Liver (tissue), 9 donors: ENCODE results near the gene SRP9. TPM values are rescaled to one million over a fixed set of nuclear protein-coding genes. Genes with fewer than 3 reads are reported as not detected.

Source experiments
- DNase-seq: peaks from one replicate; pipeline ENCODE4 v3.0.0-alpha.2; 2017; ENCODE audit warnings: low spot score
- H3K27ac ChIP-seq, 2 donors: one replicate each; pipeline ENCODE4 v1.7.0; 2013; ENCODE audit warnings: inconsistent platforms in 2 of 2, low read length in 2 of 2, control low read depth in 1 of 2, low read depth in 1 of 2, mild to moderate bottlenecking in 1 of 2
- H3K27me3 ChIP-seq, 4 donors: one replicate each; pipeline versions ENCODE4 v1.6.1 to v1.7.0; 2013; ENCODE audit warnings: low read length in 3 of 4, inconsistent platforms in 1 of 4, mild to moderate bottlenecking in 1 of 4, moderate library complexity in 1 of 4; ENCODE audit not compliant: control insufficient read depth in 4 of 4, insufficient read depth in 4 of 4
- H3K36me3 ChIP-seq, 4 donors: one replicate each; pipeline versions ENCODE4 v1.6.1 to v1.7.0; 2013; ENCODE audit warnings: low read length in 3 of 4, mild to moderate bottlenecking in 3 of 4, low read depth in 1 of 4, moderate library complexity in 1 of 4; ENCODE audit not compliant: control insufficient read depth in 4 of 4, insufficient read depth in 3 of 4
- H3K4me1 ChIP-seq, 4 donors: one replicate each; pipeline versions ENCODE4 v1.6.1 to v1.7.0; 2013; ENCODE audit warnings: low read length in 3 of 4, mild to moderate bottlenecking in 3 of 4, moderate library complexity in 1 of 4; ENCODE audit not compliant: control insufficient read depth in 4 of 4, insufficient read depth in 4 of 4
- H3K4me3 ChIP-seq, 3 donors: one replicate each; pipeline versions ENCODE4 v1.6.1 to v1.7.0; 2013; ENCODE audit warnings: low read length in 3 of 3, control low read depth in 1 of 3, low read depth in 1 of 3, mild to moderate bottlenecking in 1 of 3
- H3K9ac ChIP-seq, 2 donors: one replicate each; pipeline ENCODE4 v1.7.0; 2013; ENCODE audit warnings: low read length in 2 of 2, mild to moderate bottlenecking in 2 of 2, moderate library complexity in 2 of 2, control low read depth in 1 of 2, low read depth in 1 of 2
- H3K9me3 ChIP-seq, 4 donors: one replicate each; pipeline versions ENCODE4 v1.6.1 to v1.7.0; 2013; ENCODE audit warnings: low read length in 3 of 4; ENCODE audit not compliant: control insufficient read depth in 4 of 4
- ATF3 ChIP-seq: IDR thresholded peaks from 2 replicates; pipeline ENCODE4 v1.6.1; 2016; ENCODE audit warnings: antibody characterized with exemption
- EGR1 ChIP-seq, 2 donors: IDR thresholded peaks; 2 replicates each; pipeline ENCODE4 v1.6.1; 2016 to 2018; ENCODE audit warnings: antibody characterized with exemption in 2 of 2, low read depth in 2 of 2
- FOXA1 ChIP-seq: IDR thresholded peaks from 2 replicates; pipeline ENCODE4 v1.6.1; 2016; ENCODE audit warnings: antibody characterized with exemption
- FOXA2 ChIP-seq: IDR thresholded peaks from 2 replicates; pipeline ENCODE4 v1.6.1; 2016; ENCODE audit warnings: antibody characterized with exemption
- GABPA ChIP-seq, 2 donors: IDR thresholded peaks in 1 of 2; conservative IDR thresholded peaks in 1 of 2; 2 replicates each; pipeline ENCODE4 v1.6.1; 2016; ENCODE audit warnings: antibody characterized with exemption in 2 of 2, mild to moderate bottlenecking in 1 of 2, moderate library complexity in 1 of 2
- HNF4A ChIP-seq, 2 donors: conservative IDR thresholded peaks; 2 replicates each; pipeline ENCODE4 v1.6.1; 2016; ENCODE audit warnings: antibody characterized with exemption in 2 of 2, mild to moderate bottlenecking in 2 of 2
- HNF4G ChIP-seq: IDR thresholded peaks from 2 replicates; pipeline ENCODE4 v1.6.1; 2016; ENCODE audit warnings: antibody characterized with exemption
- JUND ChIP-seq, 2 donors: IDR thresholded peaks; 2 replicates each; pipeline ENCODE4 v1.6.1; 2016; ENCODE audit warnings: antibody characterized with exemption in 2 of 2
- RAD21 ChIP-seq, 2 donors: IDR thresholded peaks; 2 replicates each; pipeline ENCODE4 v1.6.1; 2016; ENCODE audit warnings: antibody characterized with exemption in 2 of 2, mild to moderate bottlenecking in 2 of 2
- REST ChIP-seq: IDR thresholded peaks from 2 replicates; pipeline ENCODE4 v1.6.1; 2016; ENCODE audit warnings: antibody characterized with exemption, mild to moderate bottlenecking
- SP1 ChIP-seq: IDR thresholded peaks from 2 replicates; pipeline ENCODE4 v1.6.1; 2018; ENCODE audit warnings: antibody characterized with exemption, mild to moderate bottlenecking
- TAF1 ChIP-seq: conservative IDR thresholded peaks from 2 replicates; pipeline ENCODE4 v1.6.1; 2016; ENCODE audit warnings: antibody characterized with exemption, mild to moderate bottlenecking
- YY1 ChIP-seq: IDR thresholded peaks from 2 replicates; pipeline ENCODE4 v1.6.1; 2016; ENCODE audit warnings: antibody characterized with exemption, mild to moderate bottlenecking
- WGBS: extraction: QIAGEN DNeasy Blood & Tissue Kit; methylation state at CpG from one replicate; pipeline ENCODE4 v1.1.7; 2013; 5-methylcytosine and 5-hydroxymethylcytosine counted together
- polyA plus RNA-seq, 2 donors: library from polyadenylated mRNA; stranded (reverse) in 1 of 2; unstranded in 1 of 2; fragments of 200-250 nt in 1 of 2; fragments of >200 nt in 1 of 2; fragmentation: Nextera tagmentation in 1 of 2; extraction: Ambion mirVana in 1 of 2; gene quantifications; one replicate each; pipeline versions ENCODE4 v1.2.1 to v1.2.3, GENCODE V29; 2013 to 2015
- total RNA-seq, 2 donors: library from RNA; depleted of rRNA; stranded (reverse); fragments of >200 nt; gene quantifications; one replicate each; pipeline ENCODE4 v1.2.3, GENCODE V29; 2014
- TF ChIP-seq, protein P1 (sequence below): IDR thresholded peaks from 2 replicates; pipeline ENCODE4 v1.6.1; 2016; ENCODE audit warnings: antibody characterized with exemption
- TF ChIP-seq, protein P2 (sequence below): fragments of 150-350 bp; IDR thresholded peaks from 2 replicates; pipeline ENCODE4 v1.5.1; 2017; ENCODE audit warnings: improper control_type of control experiment, low read depth, low read length; ENCODE audit not compliant: missing input control
- TF ChIP-seq, protein P3 (sequence below): IDR thresholded peaks from 2 replicates; pipeline ENCODE4 v1.6.1; 2016; ENCODE audit warnings: antibody characterized with exemption
- donor health status: healthy.
- donor health status: healthy.
- donor health status: healthy.
- donor health status: healthy.
- donor health status: healthy.

Gene SRP9
- total and polyA plus RNA-seq, 4 donors, result 152 to 179 (median 154) TPM

- no peaks in the 10 kb centered on the region for H3K27me3 ChIP-seq
- no peaks in the 10 kb centered on the region for H3K36me3 ChIP-seq
- 62% methylated on average over 8 of the region's 8 CpGs for WGBS
- no peaks in the 10 kb centered on the region for H3K9me3 ChIP-seq
- peak overlapping the region; percentile 46 to 72 for H3K9ac ChIP-seq
- DNase-seq, result no peak
- peak overlapping the region; percentile 75 to 93 for H3K27ac ChIP-seq
- peaks cover 30 to 62% (median 57%) of the 10 kb centered on the region in 4 donors for H3K4me1 ChIP-seq
- TF ChIP-seq FOXA1, result no peak
- TF ChIP-seq, protein P1, sequence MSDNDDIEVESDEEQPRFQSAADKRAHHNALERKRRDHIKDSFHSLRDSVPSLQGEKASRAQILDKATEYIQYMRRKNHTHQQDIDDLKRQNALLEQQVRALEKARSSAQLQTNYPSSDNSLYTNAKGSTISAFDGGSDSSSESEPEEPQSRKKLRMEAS, result no peak
- TF ChIP-seq REST, result no peak
- no peak for TF ChIP-seq GABPA (IDR thresholded peaks at IDR 0.05 in 1 of 2, conservative IDR thresholded peaks at IDR 0.05 in 1 of 2)
- no peak for TF ChIP-seq JUND (IDR thresholded peaks at IDR 0.05)
- no peak for TF ChIP-seq RAD21 (IDR thresholded peaks at IDR 0.05)
- TF ChIP-seq ATF3, result no peak
- no peak for TF ChIP-seq FOXA2
- no peak for TF ChIP-seq HNF4A (conservative IDR thresholded peaks at IDR 0.05)
- TF ChIP-seq HNF4G, result no peak
- no peak for TF ChIP-seq TAF1
- peak overlapping the region; percentile 63 to 95 (median 67) for H3K4me3 ChIP-seq
Observed at GRCh38 chr1:225812488-225813213, 35.0 kb downstream of the SRP9 start.

DNA sequence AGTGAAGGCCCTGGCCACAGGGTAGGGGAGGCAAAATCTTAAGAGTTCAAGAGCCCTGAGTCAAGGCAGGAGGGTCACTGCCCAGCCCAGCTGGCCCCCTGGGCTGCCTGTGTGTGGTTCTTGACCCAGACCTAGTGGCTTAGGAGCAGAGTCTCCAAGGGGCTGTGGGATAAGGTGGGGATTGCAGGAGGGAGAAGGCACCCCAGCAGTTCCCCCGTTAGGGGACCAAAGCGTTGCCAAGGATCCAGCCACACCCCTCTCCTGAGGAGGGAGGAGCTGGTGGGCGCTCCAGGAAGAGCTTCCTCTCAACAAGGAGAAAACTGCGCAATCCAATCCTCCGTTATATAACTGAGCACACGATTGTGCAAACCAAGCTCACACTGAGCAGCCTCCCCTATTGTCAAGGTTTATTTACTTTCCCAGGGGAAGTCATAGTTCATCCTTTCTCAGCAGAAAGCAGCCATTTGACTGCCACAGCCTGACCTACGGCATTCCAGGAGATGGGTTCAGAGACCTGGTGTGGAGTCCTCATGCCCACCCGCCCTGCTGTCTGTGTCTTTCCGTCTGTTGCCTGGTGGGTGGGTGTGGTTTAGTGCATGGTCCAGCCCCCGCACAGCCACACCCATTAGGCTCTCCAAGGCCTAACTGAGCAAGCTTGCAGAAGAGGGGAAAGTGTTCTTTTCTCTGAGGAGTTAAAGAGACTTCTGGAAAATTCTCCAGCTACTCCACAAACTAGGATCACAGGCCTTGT is 35.8 kb downstream of the SRP9 start:
- H3K4me3 ChIP-seq, result no peak overlapping the region
- H3K27me3 ChIP-seq, result no peaks in the 10 kb centered on the region
- H3K4me1 ChIP-seq, result peaks cover 33 to 69% (median 64%) of the 10 kb centered on the region in 4 donors
- no peaks in the 10 kb centered on the region for H3K9me3 ChIP-seq
- DNase-seq, result peak; percentile 71
- 5% methylated on average over 10 of the region's 10 CpGs for WGBS
- peak overlapping the region in 1 of 2 donors; percentile 51 for H3K9ac ChIP-seq
- no peaks in the 10 kb centered on the region for H3K36me3 ChIP-seq
- H3K27ac ChIP-seq, result peak overlapping the region; percentile 75 to 93
- peak; percentile 62 for TF ChIP-seq HNF4G
- peak; percentile 74 for TF ChIP-seq REST
- no peak for TF ChIP-seq TAF1
- peak; percentile 88 for TF ChIP-seq FOXA1
- TF ChIP-seq, protein P1, result peak; percentile 97
- peak in 1 of 2 donors; percentile 62 for TF ChIP-seq GABPA (IDR thresholded peaks at IDR 0.05 in 1 of 2, conservative IDR thresholded peaks at IDR 0.05 in 1 of 2)
- TF ChIP-seq YY1, result peak; percentile 96
- TF ChIP-seq, protein P2, sequence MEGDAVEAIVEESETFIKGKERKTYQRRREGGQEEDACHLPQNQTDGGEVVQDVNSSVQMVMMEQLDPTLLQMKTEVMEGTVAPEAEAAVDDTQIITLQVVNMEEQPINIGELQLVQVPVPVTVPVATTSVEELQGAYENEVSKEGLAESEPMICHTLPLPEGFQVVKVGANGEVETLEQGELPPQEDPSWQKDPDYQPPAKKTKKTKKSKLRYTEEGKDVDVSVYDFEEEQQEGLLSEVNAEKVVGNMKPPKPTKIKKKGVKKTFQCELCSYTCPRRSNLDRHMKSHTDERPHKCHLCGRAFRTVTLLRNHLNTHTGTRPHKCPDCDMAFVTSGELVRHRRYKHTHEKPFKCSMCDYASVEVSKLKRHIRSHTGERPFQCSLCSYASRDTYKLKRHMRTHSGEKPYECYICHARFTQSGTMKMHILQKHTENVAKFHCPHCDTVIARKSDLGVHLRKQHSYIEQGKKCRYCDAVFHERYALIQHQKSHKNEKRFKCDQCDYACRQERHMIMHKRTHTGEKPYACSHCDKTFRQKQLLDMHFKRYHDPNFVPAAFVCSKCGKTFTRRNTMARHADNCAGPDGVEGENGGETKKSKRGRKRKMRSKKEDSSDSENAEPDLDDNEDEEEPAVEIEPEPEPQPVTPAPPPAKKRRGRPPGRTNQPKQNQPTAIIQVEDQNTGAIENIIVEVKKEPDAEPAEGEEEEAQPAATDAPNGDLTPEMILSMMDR, result no peak
- TF ChIP-seq SP1, result peak; percentile 96
- TF ChIP-seq ATF3, result peak; percentile 47
- TF ChIP-seq FOXA2, result peak; percentile 96
- TF ChIP-seq, protein P3, sequence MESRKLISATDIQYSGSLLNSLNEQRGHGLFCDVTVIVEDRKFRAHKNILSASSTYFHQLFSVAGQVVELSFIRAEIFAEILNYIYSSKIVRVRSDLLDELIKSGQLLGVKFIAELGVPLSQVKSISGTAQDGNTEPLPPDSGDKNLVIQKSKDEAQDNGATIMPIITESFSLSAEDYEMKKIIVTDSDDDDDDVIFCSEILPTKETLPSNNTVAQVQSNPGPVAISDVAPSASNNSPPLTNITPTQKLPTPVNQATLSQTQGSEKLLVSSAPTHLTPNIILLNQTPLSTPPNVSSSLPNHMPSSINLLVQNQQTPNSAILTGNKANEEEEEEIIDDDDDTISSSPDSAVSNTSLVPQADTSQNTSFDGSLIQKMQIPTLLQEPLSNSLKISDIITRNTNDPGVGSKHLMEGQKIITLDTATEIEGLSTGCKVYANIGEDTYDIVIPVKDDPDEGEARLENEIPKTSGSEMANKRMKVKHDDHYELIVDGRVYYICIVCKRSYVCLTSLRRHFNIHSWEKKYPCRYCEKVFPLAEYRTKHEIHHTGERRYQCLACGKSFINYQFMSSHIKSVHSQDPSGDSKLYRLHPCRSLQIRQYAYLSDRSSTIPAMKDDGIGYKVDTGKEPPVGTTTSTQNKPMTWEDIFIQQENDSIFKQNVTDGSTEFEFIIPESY, result peak; percentile 95
- peak; percentile 81 to 89 for TF ChIP-seq JUND (IDR thresholded peaks at IDR 0.05)
- TF ChIP-seq EGR1 (IDR thresholded peaks at IDR 0.05; ENCODE audit: low read depth in 2 of 2), result peak; percentile 60 to 95
